ENCODE results near the gene POLR3C. TPM values are rescaled to one million over a fixed set of nuclear protein-coding genes. Genes with fewer than 3 reads are reported as not detected.
"Not testable (repeated sequence)": the region's sequence is repeated elsewhere in the genome, so short reads cannot be mapped to it uniquely, and the experiment has no call there.

Gene POLR3C
- total and polyA plus RNA-seq, 10 of the 15 experiments (the other 5 are each of a cell fraction or from before 2014, with no cell fraction given) = 13.0 to 44.8 (median 34.8) TPM

DNA sequence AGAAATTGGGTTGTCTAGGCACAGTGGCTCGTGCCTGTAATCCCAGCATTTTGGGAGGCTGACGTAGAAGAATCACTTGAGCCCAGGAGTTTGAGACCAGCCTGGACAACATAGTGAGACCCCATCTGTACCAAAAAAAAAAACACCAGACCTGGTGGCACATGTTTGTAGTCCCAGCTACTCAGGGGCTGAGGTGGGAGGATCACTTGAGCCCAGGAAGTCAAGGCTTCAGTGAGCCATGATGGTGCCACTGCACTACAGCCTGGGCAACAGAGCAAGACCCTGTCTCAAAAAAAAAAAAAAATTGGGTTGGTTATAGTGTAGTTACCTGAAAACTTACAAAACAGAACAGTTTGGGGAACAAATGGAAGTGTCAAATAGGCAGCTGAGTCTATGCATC lies 6.8 kb downstream of the POLR3C start:
- H3K4me2 ChIP-seq (ENCODE audit: control insufficient read depth, insufficient read depth); POLR2A ChIA-PET; H4K20me1 ChIP-seq (ENCODE audit: control insufficient read depth, insufficient read depth); intact Hi-C loops (cut with micrococcal nuclease; ENCODE audit: unreplicated experiment); H3K4me3 ChIP-seq; in situ Hi-C loops (cut with MboI); H3K9me3 ChIP-seq (replicated peaks; ENCODE audit: control insufficient read depth, insufficient read depth, low read length); H3K27ac ChIP-seq (ENCODE audit: control insufficient read depth, insufficient read depth); H3K9ac ChIP-seq (ENCODE audit: control insufficient read depth, insufficient read depth, low read length); H3K4me1 ChIP-seq (ENCODE audit: control insufficient read depth, insufficient read depth, low read length); DNase-seq (ENCODE audit: low read depth, low spot score); ATAC-seq; BruUV-seq (replicated peaks); H2AFZ ChIP-seq (ENCODE audit: control insufficient read depth, low read depth, low read length); FAIRE-seq; H3K27me3 ChIP-seq (replicated peaks in 1 of 2; ENCODE audit: control insufficient read depth in 2 of 2, insufficient read depth in 2 of 2, low read length in 1 of 2); RAD21 ChIA-PET (ENCODE audit: unreplicated experiment): not testable (repeated sequence)
- H3K79me2 ChIP-seq (ENCODE audit: control insufficient read depth, insufficient read depth, low read length) = peaks cover 12% of the 10 kb centered on the region
- peaks cover 13 to 34% of the 10 kb centered on the region in 2 experiments for H3K36me3 ChIP-seq (ENCODE audit: control insufficient read depth in 2 of 2, insufficient read depth in 2 of 2, low read length in 1 of 2)
- SMC1A ChIA-PET (ENCODE audit: uncharacterized antibody, unreplicated experiment) = interaction anchor here (1.0 kb wide), 1 partner anchor 13 kb away, joined by 3 read pairs; no protein-coding TSS in a partner anchor
- 100% methylated on average over 2 of the region's 2 CpGs for WGBS (ENCODE audit: insufficient coverage, insufficient replicate concordance, low lambda C conversion rate, missing lambda C conversion rate)
- CTCF ChIA-PET = interaction anchor here (1.3 kb wide), 1 partner anchor 15 kb away, joined by 3 read pairs; the partner anchor contains the start of gene NUDT17

DNA sequence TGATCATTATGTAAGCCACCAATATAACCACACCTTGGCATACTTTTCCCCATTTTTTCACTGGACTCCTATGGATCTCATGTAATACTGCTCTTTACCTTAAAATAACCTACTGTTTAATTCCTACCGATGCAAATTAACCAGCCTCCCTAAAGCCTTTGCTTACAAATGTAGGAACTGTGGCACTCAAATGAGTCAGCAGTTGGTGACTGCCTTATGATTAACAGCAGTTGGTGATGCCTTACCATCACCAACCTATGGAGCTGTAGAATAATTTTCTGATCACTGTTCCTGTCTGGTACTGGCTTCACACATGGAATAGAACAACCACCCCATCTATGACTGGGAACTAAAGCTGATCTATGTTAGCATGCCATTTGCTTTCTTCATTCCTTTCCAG lies 13.7 kb downstream of the POLR3C start:
- ATAC-seq (no peak), FAIRE-seq (no peak), DNase-seq (ENCODE audit: low read depth, low spot score) (no peak)
- no peaks in the 10 kb centered on the region for H4K20me1 ChIP-seq (ENCODE audit: control insufficient read depth, insufficient read depth)
- ChIA-PET POLR2A (no interaction called here), SMC1A (ENCODE audit: uncharacterized antibody, unreplicated experiment) (no interaction called here), CTCF (interaction anchor here (1.0 to 7.4 kb wide), 2 partner anchors 8 to 14 kb away, joined by 3 to 45 read pairs; partner anchors contain the start of genes NUDT17, POLR3C and RNF115), RAD21 (ENCODE audit: unreplicated experiment) (no interaction called here)
- no peaks in the 10 kb centered on the region for H3K79me2 ChIP-seq (ENCODE audit: control insufficient read depth, insufficient read depth, low read length)
- H3K9me3 ChIP-seq (replicated peaks; ENCODE audit: control insufficient read depth, insufficient read depth, low read length) = no peaks in the 10 kb centered on the region
- TF ChIP-seq SRF (IDR thresholded peaks at IDR 0.05; ENCODE audit: low read depth in 2 of 2, low read length in 2 of 2) (no peak), NR2C2 (IDR thresholded peaks at IDR 0.05; ENCODE audit: borderline replicate concordance, control insufficient read depth, insufficient read length, low read depth) (no peak), NR2C1 (IDR thresholded peaks at IDR 0.05) (no peak), HDAC2 (IDR thresholded peaks at IDR 0.05) (no peak), RELB (IDR thresholded peaks at IDR 0.05; ENCODE audit: low read depth) (no peak), YBX1 (IDR thresholded peaks at IDR 0.05) (no peak), ZZZ3 (IDR thresholded peaks at IDR 0.05; ENCODE audit: control insufficient read depth, insufficient read length, low read depth) (no peak), MLLT1 (IDR thresholded peaks at IDR 0.05) (no peak)
- BruUV-seq (replicated peaks) = no TSS peak
- H3K4me2 ChIP-seq (ENCODE audit: control insufficient read depth, insufficient read depth) = no peak overlapping the region
- H3K36me3 ChIP-seq (ENCODE audit: control insufficient read depth in 2 of 2, insufficient read depth in 2 of 2, low read length in 1 of 2) = peaks cover 18 to 43% of the 10 kb centered on the region in 2 experiments
- no peaks in the 10 kb centered on the region for H3K4me1 ChIP-seq (ENCODE audit: control insufficient read depth, insufficient read depth, low read length)
- H3K4me3 ChIP-seq = no peak overlapping the region
- in situ Hi-C loops (cut with MboI) = no loop called here
- intact Hi-C loops (cut with micrococcal nuclease; ENCODE audit: unreplicated experiment) = no loop called here
- no peaks in the 10 kb centered on the region for H3K27me3 ChIP-seq (replicated peaks in 1 of 2; ENCODE audit: control insufficient read depth in 2 of 2, insufficient read depth in 2 of 2, low read length in 1 of 2)
- H3K9ac ChIP-seq (ENCODE audit: control insufficient read depth, insufficient read depth, low read length) = no peak overlapping the region
- no peak overlapping the region for H3K27ac ChIP-seq (ENCODE audit: control insufficient read depth, insufficient read depth)
- 100% methylated on average over 1 of the region's 1 CpG for WGBS (ENCODE audit: insufficient coverage, insufficient replicate concordance, low lambda C conversion rate, missing lambda C conversion rate)
- H2AFZ ChIP-seq (ENCODE audit: control insufficient read depth, low read depth, low read length) = no peak overlapping the region

Measured in GM12878 (cell line).